Tibial nerve (tissue), 4 donors: Measurements from ENCODE around the gene GOLT1A.

Source experiments
- CTCF ChIP-seq, 5 experiments: fragments of 200-600 bp in 3 of 5; fragments of 450-650 bp in 2 of 5; sonication (generic) in 3 of 5; IDR thresholded peaks; one replicate each; pipeline ENCODE4 v1.5.1; 2016 to 2019; ENCODE audit warnings: antibody characterized with exemption in 5 of 5, mild to moderate bottlenecking in 3 of 5, moderate library complexity in 2 of 5
- EP300 ChIP-seq, 2 donors: sonication (generic); formaldehyde crosslinking; IDR thresholded peaks; one replicate each; pipeline ENCODE4 v1.6.1; 2017; ENCODE audit warnings: antibody characterized with exemption in 2 of 2, mild to moderate bottlenecking in 1 of 2

GRCh38 chr1:204172404-204173029, 41.3 kb downstream of the GOLT1A start:
- no peak for TF ChIP-seq CTCF (IDR thresholded peaks at IDR 0.05)
- no peak for TF ChIP-seq EP300 (IDR thresholded peaks at IDR 0.05)
